ENCODE results near the gene PSMD6.
A peak's percentile ranks its signal among the peaks of the same experiment; 100 is the strongest.

The PSMD6 gene

GRCh38 chr3:64016941-64017620 lies 6.2 kb downstream of the PSMD6 start:
- H3K4me3 ChIP-seq (ENCODE audit: insufficient read depth, low read depth, low read length, poor library complexity, severe bottlenecking) = no peak overlapping the region
- DNase-seq = no peak
- no peaks in the 10 kb centered on the region for H3K27me3 ChIP-seq (replicated peaks; ENCODE audit: control insufficient read depth, insufficient read depth, low read length, poor library complexity, severe bottlenecking)
- H3K9me3 ChIP-seq (ENCODE audit: control insufficient read depth, low read length) = no peaks in the 10 kb centered on the region
- H3K27ac ChIP-seq (ENCODE audit: insufficient read depth, low read length, poor library complexity, severe bottlenecking) = no peak overlapping the region
- H3K4me1 ChIP-seq (ENCODE audit: control insufficient read depth, insufficient read depth, low read length, poor library complexity, severe bottlenecking) = peaks cover 6% of the 10 kb centered on the region
- H3K36me3 ChIP-seq (ENCODE audit: control insufficient read depth, insufficient read depth, low read length) = peaks cover 69% of the 10 kb centered on the region

GRCh38 chr3:64011685-64012084 lies 11.6 kb downstream of the PSMD6 start:
- Histone ChIP-seq H3K36me3 (ENCODE audit: control insufficient read depth, insufficient read depth, low read length) (peaks cover 82% of the 10 kb centered on the region), H3K4me1 (ENCODE audit: control insufficient read depth, insufficient read depth, low read length, poor library complexity, severe bottlenecking) (no peaks in the 10 kb centered on the region), H3K4me3 (ENCODE audit: insufficient read depth, low read depth, low read length, poor library complexity, severe bottlenecking) (no peak overlapping the region), H3K27ac (ENCODE audit: insufficient read depth, low read length, poor library complexity, severe bottlenecking) (no peak overlapping the region), H3K9me3 (ENCODE audit: control insufficient read depth, low read length) (no peaks in the 10 kb centered on the region), H3K27me3 (replicated peaks; ENCODE audit: control insufficient read depth, insufficient read depth, low read length, poor library complexity, severe bottlenecking) (no peaks in the 10 kb centered on the region)
- DNase-seq = no peak

GRCh38 chr3:64010199-64010598 lies 13.1 kb downstream of the PSMD6 start:
- Histone ChIP-seq H3K27ac (ENCODE audit: insufficient read depth, low read length, poor library complexity, severe bottlenecking) (no peak overlapping the region), H3K36me3 (ENCODE audit: control insufficient read depth, insufficient read depth, low read length) (peaks cover 86% of the 10 kb centered on the region), H3K4me3 (ENCODE audit: insufficient read depth, low read depth, low read length, poor library complexity, severe bottlenecking) (no peak overlapping the region), H3K9me3 (ENCODE audit: control insufficient read depth, low read length) (no peaks in the 10 kb centered on the region), H3K4me1 (ENCODE audit: control insufficient read depth, insufficient read depth, low read length, poor library complexity, severe bottlenecking) (no peaks in the 10 kb centered on the region), H3K27me3 (replicated peaks; ENCODE audit: control insufficient read depth, insufficient read depth, low read length, poor library complexity, severe bottlenecking) (no peaks in the 10 kb centered on the region)
- no peak for DNase-seq

GRCh38 chr3:64009528-64009927 lies 13.8 kb downstream of the PSMD6 start:
- Histone ChIP-seq H3K9me3 (ENCODE audit: control insufficient read depth, low read length) (no peaks in the 10 kb centered on the region), H3K27me3 (replicated peaks; ENCODE audit: control insufficient read depth, insufficient read depth, low read length, poor library complexity, severe bottlenecking) (no peaks in the 10 kb centered on the region), H3K27ac (ENCODE audit: insufficient read depth, low read length, poor library complexity, severe bottlenecking) (no peak overlapping the region), H3K4me3 (ENCODE audit: insufficient read depth, low read depth, low read length, poor library complexity, severe bottlenecking) (no peak overlapping the region), H3K36me3 (ENCODE audit: control insufficient read depth, insufficient read depth, low read length) (peaks cover 84% of the 10 kb centered on the region), H3K4me1 (ENCODE audit: control insufficient read depth, insufficient read depth, low read length, poor library complexity, severe bottlenecking) (no peaks in the 10 kb centered on the region)
- no peak for DNase-seq

- Histone ChIP-seq H3K4me1 (ENCODE audit: control insufficient read depth, insufficient read depth, low read length, poor library complexity, severe bottlenecking) (no peaks in the 10 kb centered on the region), H3K9me3 (ENCODE audit: control insufficient read depth, low read length) (no peaks in the 10 kb centered on the region), H3K27me3 (replicated peaks; ENCODE audit: control insufficient read depth, insufficient read depth, low read length, poor library complexity, severe bottlenecking) (no peaks in the 10 kb centered on the region), H3K27ac (ENCODE audit: insufficient read depth, low read length, poor library complexity, severe bottlenecking) (peak overlapping the region; percentile 5), H3K36me3 (ENCODE audit: control insufficient read depth, insufficient read depth, low read length) (peaks cover 85% of the 10 kb centered on the region), H3K4me3 (ENCODE audit: insufficient read depth, low read depth, low read length, poor library complexity, severe bottlenecking) (no peak overlapping the region)
- no peak for DNase-seq
These were observed 14.6 kb downstream of the PSMD6 start for GRCh38 chr3:64008487-64009351.

GRCh38 chr3:64008017-64008416 lies 15.3 kb downstream of the PSMD6 start:
- Histone ChIP-seq H3K27ac (ENCODE audit: insufficient read depth, low read length, poor library complexity, severe bottlenecking) (no peak overlapping the region), H3K9me3 (ENCODE audit: control insufficient read depth, low read length) (no peaks in the 10 kb centered on the region), H3K4me3 (ENCODE audit: insufficient read depth, low read depth, low read length, poor library complexity, severe bottlenecking) (no peak overlapping the region), H3K36me3 (ENCODE audit: control insufficient read depth, insufficient read depth, low read length) (peaks cover 82% of the 10 kb centered on the region), H3K27me3 (replicated peaks; ENCODE audit: control insufficient read depth, insufficient read depth, low read length, poor library complexity, severe bottlenecking) (no peaks in the 10 kb centered on the region), H3K4me1 (ENCODE audit: control insufficient read depth, insufficient read depth, low read length, poor library complexity, severe bottlenecking) (no peaks in the 10 kb centered on the region)
- DNase-seq = no peak

- Histone ChIP-seq H3K4me3 (ENCODE audit: insufficient read depth, low read depth, low read length, poor library complexity, severe bottlenecking) (no peak overlapping the region), H3K9me3 (ENCODE audit: control insufficient read depth, low read length) (no peaks in the 10 kb centered on the region), H3K27me3 (replicated peaks; ENCODE audit: control insufficient read depth, insufficient read depth, low read length, poor library complexity, severe bottlenecking) (no peaks in the 10 kb centered on the region), H3K36me3 (ENCODE audit: control insufficient read depth, insufficient read depth, low read length) (peaks cover 69% of the 10 kb centered on the region), H3K27ac (ENCODE audit: insufficient read depth, low read length, poor library complexity, severe bottlenecking) (no peak overlapping the region), H3K4me1 (ENCODE audit: control insufficient read depth, insufficient read depth, low read length, poor library complexity, severe bottlenecking) (no peaks in the 10 kb centered on the region)
- no peak for DNase-seq
These were observed 19.7 kb downstream of the PSMD6 start for GRCh38 chr3:64003589-64003988.

GRCh38 chr3:64002233-64002632 lies 21.1 kb downstream of the PSMD6 start:
- peaks cover 68% of the 10 kb centered on the region for H3K36me3 ChIP-seq (ENCODE audit: control insufficient read depth, insufficient read depth, low read length)
- H3K9me3 ChIP-seq (ENCODE audit: control insufficient read depth, low read length) = no peaks in the 10 kb centered on the region
- H3K4me1 ChIP-seq (ENCODE audit: control insufficient read depth, insufficient read depth, low read length, poor library complexity, severe bottlenecking) = no peaks in the 10 kb centered on the region
- no peak overlapping the region for H3K4me3 ChIP-seq (ENCODE audit: insufficient read depth, low read depth, low read length, poor library complexity, severe bottlenecking)
- H3K27me3 ChIP-seq (replicated peaks; ENCODE audit: control insufficient read depth, insufficient read depth, low read length, poor library complexity, severe bottlenecking) = no peaks in the 10 kb centered on the region
- H3K27ac ChIP-seq (ENCODE audit: insufficient read depth, low read length, poor library complexity, severe bottlenecking) = no peak overlapping the region
- DNase-seq = no peak

GRCh38 chr3:64000453-64001055 lies 22.7 kb downstream of the PSMD6 start:
- DNase-seq = no peak
- H3K27ac ChIP-seq (ENCODE audit: insufficient read depth, low read length, poor library complexity, severe bottlenecking) = no peak overlapping the region
- no peaks in the 10 kb centered on the region for H3K4me1 ChIP-seq (ENCODE audit: control insufficient read depth, insufficient read depth, low read length, poor library complexity, severe bottlenecking)
- peaks cover 70% of the 10 kb centered on the region for H3K36me3 ChIP-seq (ENCODE audit: control insufficient read depth, insufficient read depth, low read length)
- no peak overlapping the region for H3K4me3 ChIP-seq (ENCODE audit: insufficient read depth, low read depth, low read length, poor library complexity, severe bottlenecking)
- no peaks in the 10 kb centered on the region for H3K9me3 ChIP-seq (ENCODE audit: control insufficient read depth, low read length)
- no peaks in the 10 kb centered on the region for H3K27me3 ChIP-seq (replicated peaks; ENCODE audit: control insufficient read depth, insufficient read depth, low read length, poor library complexity, severe bottlenecking)

All from effector memory CD4-positive, alpha-beta T cell (primary cell).